ENCODE measurements around the gene ERC2. TPM values are rescaled to one million over a fixed set of nuclear protein-coding genes. Genes with fewer than 3 reads are reported as not detected.

The ERC2 gene
- total and polyA plus RNA-seq, 9 donors: 1.2 to 9.4 (median 5.4) TPM

DNA sequence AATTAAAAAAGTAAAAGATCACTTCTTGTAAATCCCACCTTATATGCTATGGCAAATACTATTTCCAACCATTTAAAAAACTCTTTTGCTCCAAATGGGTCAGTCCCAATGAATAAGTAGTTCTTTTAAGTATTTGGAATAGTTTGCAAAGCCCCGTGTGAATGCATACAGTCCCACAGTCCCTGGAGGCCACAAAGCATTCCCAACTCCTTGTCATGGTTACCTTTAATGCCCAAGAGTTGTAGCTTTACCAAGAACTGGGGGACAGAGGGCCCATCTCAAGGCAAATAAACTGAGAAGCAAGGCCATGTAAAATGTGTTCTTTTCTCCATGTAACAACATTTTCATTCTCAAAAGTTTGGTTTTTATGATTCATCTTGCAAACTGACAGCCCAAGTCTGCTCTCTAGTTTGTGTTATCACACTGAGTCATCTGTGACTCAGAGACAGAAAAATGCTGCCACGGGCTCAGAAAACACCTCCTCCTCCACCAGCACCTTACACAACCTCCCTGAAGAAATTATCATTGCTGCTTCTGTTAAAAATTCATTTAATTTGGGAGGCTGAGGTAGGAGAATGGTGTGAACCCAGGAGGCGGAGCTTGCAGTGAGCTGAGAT lies 336.2 kb downstream of the ERC2 start:
- TF ChIP-seq POLR2A (IDR thresholded peaks at IDR 0.05) (no peak), EP300 (IDR thresholded peaks at IDR 0.05) (no peak)
- TF ChIP-seq, protein P1, sequence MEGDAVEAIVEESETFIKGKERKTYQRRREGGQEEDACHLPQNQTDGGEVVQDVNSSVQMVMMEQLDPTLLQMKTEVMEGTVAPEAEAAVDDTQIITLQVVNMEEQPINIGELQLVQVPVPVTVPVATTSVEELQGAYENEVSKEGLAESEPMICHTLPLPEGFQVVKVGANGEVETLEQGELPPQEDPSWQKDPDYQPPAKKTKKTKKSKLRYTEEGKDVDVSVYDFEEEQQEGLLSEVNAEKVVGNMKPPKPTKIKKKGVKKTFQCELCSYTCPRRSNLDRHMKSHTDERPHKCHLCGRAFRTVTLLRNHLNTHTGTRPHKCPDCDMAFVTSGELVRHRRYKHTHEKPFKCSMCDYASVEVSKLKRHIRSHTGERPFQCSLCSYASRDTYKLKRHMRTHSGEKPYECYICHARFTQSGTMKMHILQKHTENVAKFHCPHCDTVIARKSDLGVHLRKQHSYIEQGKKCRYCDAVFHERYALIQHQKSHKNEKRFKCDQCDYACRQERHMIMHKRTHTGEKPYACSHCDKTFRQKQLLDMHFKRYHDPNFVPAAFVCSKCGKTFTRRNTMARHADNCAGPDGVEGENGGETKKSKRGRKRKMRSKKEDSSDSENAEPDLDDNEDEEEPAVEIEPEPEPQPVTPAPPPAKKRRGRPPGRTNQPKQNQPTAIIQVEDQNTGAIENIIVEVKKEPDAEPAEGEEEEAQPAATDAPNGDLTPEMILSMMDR (IDR thresholded peaks at IDR 0.05): no peak
- Histone ChIP-seq H3K27me3 (no peaks in the 10 kb centered on the region), H3K36me3 (no peaks in the 10 kb centered on the region), H3K27ac (no peak overlapping the region), H3K4me1 (ENCODE audit: insufficient read depth) (no peaks in the 10 kb centered on the region), H3K9me3 (no peaks in the 10 kb centered on the region), H3K4me3 (no peak overlapping the region)
- WGBS, 3 donors: 57 to 61% (median 61%) methylated on average over 3 of the region's 3 CpGs
- intact Hi-C loops (cut with DNase I): no loop called here
- DNase-seq: no peak

DNA sequence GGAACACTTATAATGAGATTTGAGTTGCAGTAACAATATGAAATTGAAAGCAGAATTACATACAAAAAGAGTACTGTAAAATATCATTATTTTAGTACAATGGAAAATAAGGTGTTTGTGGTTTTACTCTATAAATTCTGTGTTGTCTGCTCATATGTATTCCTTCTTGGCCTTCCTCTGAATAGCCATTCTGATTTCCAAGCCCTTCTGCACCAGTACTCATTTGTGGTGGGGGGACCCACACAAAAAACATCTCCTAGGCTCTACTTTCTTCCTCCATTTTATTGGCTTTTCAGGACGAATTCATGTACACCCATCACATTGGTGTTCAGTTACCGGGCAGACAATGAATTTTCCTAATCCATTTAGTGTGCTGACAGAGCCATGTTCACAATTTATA lies 338.2 kb downstream of the ERC2 start:
- no peak overlapping the region for H3K27ac ChIP-seq
- no peak for DNase-seq
- no peaks in the 10 kb centered on the region for H3K27me3 ChIP-seq
- H3K9me3 ChIP-seq: no peaks in the 10 kb centered on the region
- intact Hi-C loops (cut with DNase I): no loop called here
- no peak overlapping the region for H3K4me3 ChIP-seq
- no peaks in the 10 kb centered on the region for H3K36me3 ChIP-seq
- H3K4me1 ChIP-seq (ENCODE audit: insufficient read depth): peaks cover 1% of the 10 kb centered on the region
- TF ChIP-seq, protein P1 (IDR thresholded peaks at IDR 0.05): no peak
- no peak for TF ChIP-seq EP300 (IDR thresholded peaks at IDR 0.05)
- no peak for TF ChIP-seq POLR2A (IDR thresholded peaks at IDR 0.05)
- 88 to 93% (median 92%) methylated on average over 2 of the region's 2 CpGs for WGBS, 3 donors

- H3K36me3 ChIP-seq: no peaks in the 10 kb centered on the region
- no peak overlapping the region for H3K4me3 ChIP-seq
- intact Hi-C loops (cut with DNase I): no loop called here
- no peak overlapping the region for H3K27ac ChIP-seq
- DNase-seq: no peak
- no peaks in the 10 kb centered on the region for H3K27me3 ChIP-seq
- H3K4me1 ChIP-seq (ENCODE audit: insufficient read depth): peaks cover 1% of the 10 kb centered on the region
- TF ChIP-seq, protein P1 (IDR thresholded peaks at IDR 0.05): no peak
- TF ChIP-seq EP300 (IDR thresholded peaks at IDR 0.05): no peak
- TF ChIP-seq POLR2A (IDR thresholded peaks at IDR 0.05): no peak
- H3K9me3 ChIP-seq: no peaks in the 10 kb centered on the region
These were observed 341.6 kb downstream of the ERC2 start for GRCh38 chr3:56126632-56127031.

GRCh38 chr3:56125358-56126005 lies 342.8 kb downstream of the ERC2 start:
- no peak overlapping the region for H3K4me3 ChIP-seq
- WGBS, 3 donors: 25 to 26% (median 26%) methylated on average over 5 of the region's 5 CpGs
- no peaks in the 10 kb centered on the region for H3K9me3 ChIP-seq
- peak in 1 of 5 donors; percentile 16 for DNase-seq
- peaks cover 1% of the 10 kb centered on the region for H3K4me1 ChIP-seq (ENCODE audit: insufficient read depth)
- TF ChIP-seq EP300 (IDR thresholded peaks at IDR 0.05) (no peak), POLR2A (IDR thresholded peaks at IDR 0.05) (no peak)
- TF ChIP-seq, protein P1 (IDR thresholded peaks at IDR 0.05): no peak
- no peak overlapping the region for H3K27ac ChIP-seq
- no peaks in the 10 kb centered on the region for H3K27me3 ChIP-seq
- H3K36me3 ChIP-seq: no peaks in the 10 kb centered on the region
- intact Hi-C loops (cut with DNase I): no loop called here

Measured in ovary (tissue), 9 donors.